Thoracic aorta (tissue), 2 donors: ENCODE data around the gene ZFYVE1. TPM values are rescaled to one million over a fixed set of nuclear protein-coding genes. Genes with fewer than 3 reads are reported as not detected.
"Not testable (repeated sequence)": the region's sequence is repeated elsewhere in the genome, so short reads cannot be mapped to it uniquely, and the experiment has no call there.

Experiments
- ATAC-seq: fragments of 150-250 bp; one replicate; pipeline ENCODE4 v1.8.0; 2017; ENCODE audit warnings: low read depth; ENCODE audit not compliant: insufficient number of reproducible peaks, low FRiP score
- DNase-seq: peaks from one replicate; pipeline ENCODE4 v3.0.0-alpha.2; 2020; ENCODE audit warnings: low spot score
- H3K27ac ChIP-seq, 2 donors: fragments of 200-600 bp; sonication (generic); 1 replicate in 1 of 2; 2 replicates in 1 of 2; pipeline ENCODE4 v1.5.1; 2016; ENCODE audit warnings: mild to moderate bottlenecking in 2 of 2, moderate library complexity in 2 of 2
- H3K27me3 ChIP-seq: fragments of 200-600 bp; sonication (generic); replicated peaks from 2 replicates; pipeline ENCODE4 v1.6.0; 2016; ENCODE audit warnings: mild to moderate bottlenecking; ENCODE audit not compliant: insufficient read depth
- H3K36me3 ChIP-seq: fragments of 200-600 bp; sonication (generic); one replicate; pipeline ENCODE4 v1.5.1; 2016
- H3K4me1 ChIP-seq, 2 donors: fragments of 200-600 bp; sonication (generic); 1 replicate in 1 of 2; 2 replicates in 1 of 2; pipeline versions ENCODE4 v1.5.1 to v1.6.0; 2016; ENCODE audit warnings: low read depth in 2 of 2, mild to moderate bottlenecking in 1 of 2; ENCODE audit not compliant: control insufficient read depth in 1 of 2
- H3K4me3 ChIP-seq: fragments of 200-600 bp; sonication (generic); 2 replicates; pipeline ENCODE4 v1.5.1; 2016; ENCODE audit warnings: mild to moderate bottlenecking
- H3K9me3 ChIP-seq: fragments of 200-600 bp; sonication (generic); 2 replicates; pipeline ENCODE4 v1.5.1; 2016
- CTCF ChIP-seq: fragments of 200-600 bp; sonication (generic); IDR thresholded peaks from one replicate; pipeline ENCODE4 v1.5.1; 2019; ENCODE audit warnings: antibody characterized with exemption
- total RNA-seq, 2 donors: library from RNA; depleted of rRNA; stranded (reverse); fragments of >200 nt; gene quantifications; one replicate each; pipeline versions ENCODE4 v1.1.0 to v1.2.3, GENCODE V29; 2016

ZFYVE1 gene
- total RNA-seq, 2 donors from 2014 or later, result 21.5 to 31.6 TPM

GRCh38 chr14:72958548-72958947 lies 68.4 kb downstream of the ZFYVE1 start:
- ATAC-seq, result no peak
- H3K27me3 ChIP-seq, result no peaks in the 10 kb centered on the region
- peaks cover 28% of the 10 kb centered on the region for H3K36me3 ChIP-seq
- H3K27ac ChIP-seq, result no peak overlapping the region
- no peak for TF ChIP-seq CTCF
- H3K9me3 ChIP-seq, result no peaks in the 10 kb centered on the region
- H3K4me1 ChIP-seq, result no peaks in the 10 kb centered on the region
- H3K4me3 ChIP-seq, result no peak overlapping the region
- no peak for DNase-seq

DNA sequence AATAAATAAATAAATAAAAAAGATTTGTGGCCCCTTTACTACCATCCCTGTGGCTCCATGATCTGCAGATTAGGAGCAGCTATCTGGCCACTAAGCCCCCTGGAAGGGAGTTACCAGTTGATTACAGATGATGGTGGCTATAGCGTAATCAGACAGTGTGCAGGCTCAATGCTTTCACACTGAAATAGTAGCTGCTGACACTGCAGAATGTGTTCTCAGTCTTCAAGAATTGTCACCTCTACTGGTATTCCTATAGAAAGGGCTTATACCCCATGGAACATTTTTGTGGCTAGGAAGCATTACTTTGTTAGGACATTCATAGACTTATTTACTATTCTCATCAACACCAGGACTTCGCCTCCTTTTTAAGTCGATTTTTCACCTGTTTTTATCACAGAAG lies 69.7 kb downstream of the ZFYVE1 start:
- H3K9me3 ChIP-seq, result no peaks in the 10 kb centered on the region
- peaks cover 30% of the 10 kb centered on the region for H3K36me3 ChIP-seq
- H3K27me3 ChIP-seq, result no peaks in the 10 kb centered on the region
- no peak for TF ChIP-seq CTCF
- DNase-seq, result no peak
- no peak overlapping the region for H3K4me3 ChIP-seq
- no peaks in the 10 kb centered on the region for H3K4me1 ChIP-seq
- no peak for ATAC-seq
- no peak overlapping the region for H3K27ac ChIP-seq

DNA sequence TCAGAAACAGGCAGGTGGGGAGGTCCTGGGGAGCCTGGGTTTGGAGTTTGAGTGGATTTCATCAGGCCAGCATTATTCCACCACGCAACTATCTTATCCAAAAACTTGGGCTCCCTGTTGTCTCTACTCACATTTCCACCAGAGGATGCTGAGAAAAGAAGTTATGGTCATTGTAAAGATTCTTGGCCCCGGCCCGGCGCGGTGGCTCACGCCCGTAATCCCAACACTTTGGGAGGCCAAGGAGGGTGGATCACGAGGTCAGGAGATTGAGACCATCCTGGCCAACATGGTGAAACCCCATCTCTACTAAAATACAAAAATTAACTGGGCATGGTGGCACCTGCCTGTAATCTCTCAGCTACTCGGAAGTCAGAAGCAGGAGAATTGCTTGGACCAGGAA lies 70.2 kb downstream of the ZFYVE1 start:
- H3K4me3 ChIP-seq, H3K27ac ChIP-seq, ATAC-seq, H3K27me3 ChIP-seq, DNase-seq, H3K4me1 ChIP-seq, H3K9me3 ChIP-seq: not testable (repeated sequence)
- H3K36me3 ChIP-seq, result peaks cover 34% of the 10 kb centered on the region

DNA sequence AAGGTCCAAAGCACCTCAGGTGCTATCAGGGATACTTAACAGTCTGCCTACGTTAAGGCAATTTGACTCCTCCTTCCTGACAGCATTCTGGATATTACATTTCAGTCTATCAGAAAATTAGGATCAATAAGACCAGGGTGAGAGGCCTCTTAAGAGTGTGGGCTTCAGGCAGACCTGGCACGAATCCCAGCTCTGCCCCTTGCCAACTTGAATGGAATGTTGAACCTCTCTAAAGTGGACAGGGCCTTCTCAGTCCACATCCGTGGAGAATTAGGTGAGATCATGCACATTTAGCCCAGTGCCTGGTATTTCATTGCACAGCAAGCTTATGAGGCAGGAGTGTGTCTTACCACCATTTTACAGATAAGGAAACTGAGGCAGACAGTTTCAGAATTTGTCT lies 74.7 kb downstream of the ZFYVE1 start:
- Histone ChIP-seq H3K27me3 (no peaks in the 10 kb centered on the region), H3K4me1 (no peaks in the 10 kb centered on the region), H3K36me3 (peaks cover 13% of the 10 kb centered on the region), H3K27ac (no peak overlapping the region), H3K4me3 (no peak overlapping the region), H3K9me3 (no peaks in the 10 kb centered on the region)
- no peak for TF ChIP-seq CTCF
- ATAC-seq (no peak), DNase-seq (no peak)

- no peak overlapping the region for H3K4me3 ChIP-seq
- H3K27me3 ChIP-seq, result no peaks in the 10 kb centered on the region
- H3K9me3 ChIP-seq, result no peaks in the 10 kb centered on the region
- no peaks in the 10 kb centered on the region for H3K4me1 ChIP-seq
- peaks cover 21% of the 10 kb centered on the region for H3K36me3 ChIP-seq
- no peak for DNase-seq
- no peak for ATAC-seq
- H3K27ac ChIP-seq, result no peak overlapping the region
- peak; percentile 88 for TF ChIP-seq CTCF
Measured at GRCh38 chr14:72948481-72949138, 78.3 kb downstream of the ZFYVE1 start.
